ENCODE measurements around the gene ROCK2.
A peak's percentile ranks its signal among the peaks of the same experiment; 100 is the strongest.

ROCK2 gene

GRCh38 chr2:11344342-11344955 is at the start of gene ROCK2:
TSS of gene ROCK2 (minus strand) at chr2:11344636. CDS start at chr2:11344136, 500 bp downstream.
- peak; percentile 34 to 57 (median 52) for DNase-seq

- DNase-seq: no peak
These were observed 49.3 kb upstream of the ROCK2 start for GRCh38 chr2:11393711-11394236.

DNA sequence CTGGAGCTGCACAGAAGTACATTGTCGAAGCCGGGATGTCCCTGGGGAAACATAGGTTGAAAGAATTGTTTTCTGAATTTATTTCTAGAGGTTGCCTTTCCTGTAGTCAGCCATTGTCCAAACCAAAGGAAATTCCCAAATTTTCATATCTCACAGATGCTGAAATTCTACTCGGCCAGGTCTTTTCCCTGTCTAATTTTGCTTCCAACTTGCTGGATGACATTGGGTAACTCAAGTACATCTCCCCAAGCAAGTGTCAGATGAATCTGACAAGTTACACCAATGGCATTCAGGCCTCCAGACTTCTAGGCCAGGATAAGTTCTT is 47.5 kb upstream of the ROCK2 start:
- DNase-seq: no peak

GRCh38 chr2:11390399-11390658 is 45.9 kb upstream of the ROCK2 start:
- DNase-seq: no peak

GRCh38 chr2:11389551-11390398 is 45.3 kb upstream of the ROCK2 start:
- DNase-seq: no peak

DNA sequence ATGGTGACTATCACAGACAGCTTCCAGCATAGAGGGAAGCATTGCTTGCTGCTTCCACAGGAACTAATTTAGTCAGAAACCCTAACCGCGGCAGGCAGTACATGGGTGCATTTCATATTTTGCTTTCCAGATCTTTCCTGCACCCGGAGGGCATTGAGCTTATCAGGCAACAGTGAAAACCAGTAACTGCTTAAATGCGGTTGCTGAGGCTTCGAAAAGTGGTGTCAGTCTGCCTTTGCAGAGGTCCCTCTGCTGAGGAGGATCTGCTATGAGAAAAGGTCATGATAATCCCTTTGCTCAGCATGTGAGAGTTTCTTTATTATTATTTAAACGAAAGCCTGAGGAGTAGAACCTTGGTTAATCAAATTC is 44.6 kb upstream of the ROCK2 start:
- DNase-seq: no peak

DNA sequence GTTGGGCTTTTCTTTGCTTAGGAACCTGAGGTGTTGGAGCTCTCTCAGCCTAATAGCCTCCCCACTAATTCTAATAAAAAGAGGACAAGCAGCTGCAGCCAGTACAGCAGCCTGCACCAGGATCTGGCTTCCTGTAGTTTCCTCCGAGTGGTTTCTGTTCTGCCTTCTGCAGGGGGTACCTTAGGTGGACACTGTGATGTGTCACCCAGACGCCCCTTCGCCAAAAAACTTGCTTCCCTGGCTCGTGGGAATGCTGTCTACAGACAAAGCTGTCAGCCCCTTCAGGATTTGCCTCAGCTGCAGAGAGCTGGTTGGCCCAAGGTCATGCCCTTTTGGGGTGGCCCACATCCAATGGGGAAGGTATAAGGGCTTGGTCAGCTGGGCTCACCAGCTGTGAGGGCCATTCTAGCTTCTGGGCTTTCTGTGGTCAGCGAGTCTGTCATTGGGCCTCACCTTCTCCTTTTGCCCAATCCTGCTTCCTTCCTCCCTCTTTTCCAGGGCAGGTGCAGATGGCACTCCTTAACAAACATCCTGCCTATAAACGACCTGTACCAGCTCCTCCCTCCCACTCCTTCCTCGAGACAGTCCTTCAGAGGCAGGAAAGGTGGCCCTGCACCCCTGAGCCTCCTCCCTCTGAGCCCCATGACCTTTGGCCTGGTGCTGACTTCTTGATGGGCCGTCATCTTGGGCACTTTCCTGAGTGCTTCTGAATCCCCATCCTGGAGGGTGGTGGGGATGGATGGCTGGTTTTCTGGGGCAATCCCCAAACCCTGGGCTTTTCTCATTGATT is 44.0 kb upstream of the ROCK2 start:
- no peak for DNase-seq

DNA sequence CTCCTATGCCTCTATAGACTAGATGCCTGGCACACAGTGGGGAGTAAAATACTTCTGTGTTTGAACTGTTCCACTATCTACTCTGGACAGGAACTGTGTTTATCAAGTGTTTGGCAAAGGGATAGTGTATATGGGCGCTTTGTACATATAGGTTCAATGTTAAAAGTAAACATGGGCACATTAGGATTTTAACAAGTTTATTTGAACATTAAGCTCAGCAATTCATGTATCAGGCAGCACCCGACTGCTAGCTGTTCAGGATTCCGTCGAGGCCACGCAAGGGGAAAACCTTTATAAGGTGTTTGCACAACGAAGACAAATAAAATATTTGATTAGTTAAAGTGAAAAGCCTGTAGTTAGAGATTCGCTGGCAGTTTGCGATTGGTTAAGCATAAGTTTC is 43.4 kb upstream of the ROCK2 start:
- no peak for DNase-seq

GRCh38 chr2:11387100-11387390 is 42.6 kb upstream of the ROCK2 start:
- no peak for DNase-seq

DNA sequence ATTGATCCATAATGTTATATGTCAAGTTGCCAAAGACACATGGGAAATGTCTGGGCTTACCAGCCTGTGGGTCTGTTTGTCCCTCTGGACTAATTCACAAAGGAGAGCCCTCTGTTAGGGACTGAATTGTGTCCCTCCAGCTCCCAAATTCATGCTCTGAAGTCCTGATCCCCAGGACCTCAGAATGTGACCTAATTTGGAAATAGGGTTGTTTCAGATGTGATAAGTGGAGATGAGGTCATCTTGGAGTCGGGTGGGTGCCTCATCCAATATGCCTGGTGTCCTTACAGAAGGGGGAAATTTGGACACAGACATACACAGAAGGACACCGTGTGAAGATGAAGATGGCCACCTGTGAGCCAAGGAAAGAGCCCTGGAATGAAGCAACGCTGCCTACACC is 41.4 kb upstream of the ROCK2 start:
- DNase-seq: no peak

- no peak for DNase-seq
These were observed 40.8 kb upstream of the ROCK2 start for GRCh38 chr2:11385216-11385615.

DNA sequence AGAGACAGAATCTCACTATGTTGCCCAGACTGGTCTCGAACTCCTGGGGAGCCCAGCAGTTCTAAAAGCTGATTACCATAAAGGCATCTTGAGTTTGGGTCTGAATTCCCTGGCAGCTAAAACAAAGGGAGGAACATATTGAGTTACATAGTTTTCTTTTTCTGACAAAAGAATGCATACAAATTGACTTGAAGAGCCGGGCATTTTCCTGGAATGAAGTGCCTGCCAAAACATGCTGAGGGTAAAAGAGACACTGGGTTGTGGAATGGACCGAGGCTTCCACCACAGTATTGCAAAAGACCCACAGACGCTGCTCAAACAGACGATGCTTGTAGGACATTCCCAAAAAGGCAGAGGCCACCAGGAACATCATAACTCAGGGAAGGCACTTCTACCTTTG is 35.1 kb upstream of the ROCK2 start:
- no peak for DNase-seq

- no peak for DNase-seq
These were observed 33.6 kb upstream of the ROCK2 start for GRCh38 chr2:11377928-11378545.

DNA sequence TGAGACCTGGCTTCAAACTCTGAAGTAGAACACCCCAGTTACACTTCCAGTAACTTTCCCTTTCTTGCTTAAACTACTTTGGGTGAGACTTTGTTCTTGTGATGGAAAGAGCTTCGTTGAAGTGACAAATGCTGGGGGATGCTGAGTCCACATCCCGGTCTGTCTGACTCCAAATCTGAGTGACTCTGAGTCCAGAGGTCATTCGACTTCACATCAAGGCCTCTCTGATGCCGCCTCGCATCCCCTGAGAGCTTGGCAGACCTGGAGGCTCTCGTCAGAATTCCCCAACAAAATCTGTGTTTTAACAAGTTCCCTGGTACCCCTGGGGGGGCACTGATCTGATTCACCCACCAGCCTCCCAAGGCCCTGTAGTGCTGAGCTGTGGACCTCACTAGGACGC is 31.6 kb upstream of the ROCK2 start:
- DNase-seq: no peak

DNA sequence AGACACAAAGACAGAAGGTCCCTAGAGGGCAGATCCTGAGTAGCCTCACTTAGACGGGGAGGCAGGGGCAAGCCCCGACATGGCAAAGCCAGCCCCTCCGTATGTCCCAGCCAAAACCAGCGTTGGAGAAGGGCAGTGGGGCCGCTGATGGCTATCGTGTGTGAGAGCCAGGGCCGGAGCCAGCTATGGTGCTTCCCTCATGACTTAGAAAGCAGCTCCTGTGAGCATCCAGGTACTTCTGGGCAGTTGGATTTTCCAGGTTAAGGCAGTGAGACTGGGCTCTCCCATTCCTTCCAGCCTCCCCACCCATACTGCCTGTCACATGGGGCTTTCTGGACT is 31.2 kb upstream of the ROCK2 start:
- DNase-seq: no peak

DNA sequence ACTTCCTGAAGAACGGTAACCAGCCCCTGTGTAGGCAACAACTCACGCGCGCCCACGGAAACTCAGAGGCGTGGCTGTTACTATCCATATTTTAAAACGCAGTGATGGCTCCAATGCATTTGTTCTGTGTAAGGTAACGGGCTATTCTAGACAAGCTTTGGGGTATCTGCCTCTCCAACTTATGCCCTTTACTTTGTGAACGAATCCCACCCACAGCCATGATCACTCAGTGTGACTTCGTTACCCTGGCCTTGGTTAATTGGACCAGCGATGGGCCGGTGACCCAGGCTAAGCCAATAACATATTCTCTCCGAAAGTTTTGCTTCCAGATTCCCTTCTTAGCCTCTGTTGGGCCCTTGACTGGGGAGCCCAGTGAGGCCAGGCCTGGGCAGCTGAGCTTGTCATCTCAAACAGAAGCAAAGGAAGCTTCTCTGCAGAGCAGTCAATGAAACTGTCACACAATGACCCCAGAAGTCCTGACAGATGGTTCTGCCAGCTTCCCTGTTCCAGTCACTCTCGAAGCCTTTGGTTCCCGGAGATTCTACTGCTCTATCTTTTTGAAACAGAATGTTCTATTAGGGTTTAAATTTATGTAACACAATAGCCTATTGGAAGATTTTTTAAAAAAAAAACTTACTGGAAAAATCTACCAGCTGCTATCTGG is 30.7 kb upstream of the ROCK2 start:
- no peak for DNase-seq

GRCh38 chr2:11373096-11373495 is 28.7 kb upstream of the ROCK2 start:
- no peak for DNase-seq

DNA sequence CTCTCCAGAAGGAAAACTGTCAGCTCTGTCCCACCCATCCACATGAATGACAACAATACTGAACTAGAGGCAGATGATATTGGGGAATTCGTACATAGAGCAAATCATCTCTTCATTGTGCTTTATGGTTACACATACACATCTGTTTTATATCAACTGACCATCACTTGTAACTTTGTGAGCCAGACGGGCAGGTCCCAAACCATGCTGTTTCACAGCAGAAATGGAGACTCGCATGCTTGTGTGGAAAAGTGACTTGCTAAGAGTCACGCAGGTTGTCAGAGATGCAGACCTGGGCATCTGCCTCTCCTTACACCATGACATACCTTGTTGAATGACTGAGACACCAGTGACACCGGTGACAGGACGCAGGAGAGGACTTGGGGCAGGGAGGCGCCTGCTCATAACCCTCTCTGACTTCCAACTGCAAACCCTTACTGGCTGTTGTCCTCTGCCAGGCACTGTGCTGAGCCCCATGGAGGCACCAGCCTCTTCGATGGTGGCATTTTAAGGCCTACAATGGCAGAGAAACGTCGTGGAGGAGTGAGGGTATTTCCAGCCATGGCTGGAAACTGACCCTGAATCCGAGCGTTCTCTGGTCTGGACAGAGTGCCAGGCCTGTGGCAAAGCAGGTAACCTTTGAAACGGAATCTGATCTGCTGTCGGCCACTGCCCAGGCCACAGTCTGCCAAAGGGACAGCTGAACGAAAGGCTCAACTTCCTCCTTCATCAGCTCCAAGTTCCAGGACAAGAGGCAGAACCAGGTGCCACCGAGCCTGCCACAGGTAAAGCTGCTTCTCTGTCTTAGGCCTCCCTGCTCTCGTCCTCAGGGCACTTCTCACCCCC is 26.9 kb upstream of the ROCK2 start:
- DNase-seq: no peak

- no peak for DNase-seq
These were observed 26.1 kb upstream of the ROCK2 start for GRCh38 chr2:11370377-11371091.

DNA sequence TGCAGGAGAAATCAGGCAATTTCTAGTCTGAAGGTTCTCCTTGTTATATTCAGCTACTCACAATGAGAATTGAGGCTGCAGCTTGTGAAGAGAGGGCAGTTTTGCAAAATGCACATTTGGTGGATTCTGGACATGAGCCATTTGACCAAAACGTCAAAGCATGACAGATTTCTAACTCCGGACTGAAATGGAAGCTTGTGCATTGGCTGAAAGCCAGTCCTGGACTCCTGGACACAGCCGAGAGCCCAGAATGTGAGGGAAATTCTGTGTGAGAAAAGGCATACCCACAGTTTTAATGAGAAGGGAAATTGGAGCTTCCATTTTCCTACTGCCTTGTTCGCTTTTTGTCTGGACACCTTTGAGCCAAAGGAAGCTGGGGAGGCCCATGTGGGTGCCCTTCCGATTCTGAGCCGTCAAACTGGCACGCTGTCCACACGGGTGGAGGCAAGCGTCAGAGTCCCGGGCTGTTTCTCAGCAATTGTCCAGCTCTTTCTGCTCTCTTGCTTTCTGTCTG is 23.7 kb upstream of the ROCK2 start:
- DNase-seq: no peak

DNA sequence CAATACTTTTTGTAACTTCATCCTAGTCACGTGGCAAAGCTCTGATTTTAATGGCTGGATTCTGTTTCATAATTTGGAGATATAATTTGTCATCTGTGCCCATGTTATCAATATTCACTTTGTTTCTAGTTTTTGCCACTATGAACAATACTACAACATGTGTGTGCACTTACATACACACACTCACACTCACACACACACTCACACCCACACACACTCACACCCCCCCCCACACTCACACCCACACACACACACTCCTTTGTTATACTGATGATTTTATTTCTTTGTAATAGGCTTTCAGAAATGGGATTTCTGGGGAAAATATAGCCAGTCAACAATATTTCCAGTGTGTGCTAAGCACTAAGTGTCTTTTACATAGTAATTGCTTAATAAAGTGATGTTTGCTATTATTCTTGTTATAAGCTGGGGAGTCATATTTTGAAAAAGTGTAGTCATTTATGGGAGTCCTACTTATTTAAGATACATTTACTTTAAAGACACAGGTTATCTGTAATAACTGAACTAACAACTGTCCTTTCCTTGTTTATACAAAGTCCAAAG is 22.8 kb upstream of the ROCK2 start:
- DNase-seq: no peak

All from stimulated activated naive CD4-positive, alpha-beta T cell (primary cell).